Activated naive CD4-positive, alpha-beta T cell treated with anti-CD3 and anti-CD28 coated beads, Interleukin-2, amount 50 U/mL, for 24 hours (primary cell): ENCODE measurements around the gene MED1.
A peak's percentile ranks its signal among the peaks of the same experiment; 100 is the strongest.
"Not testable (repeated sequence)": the region's sequence is repeated elsewhere in the genome, so short reads cannot be mapped to it uniquely, and the experiment has no call there.

Experiments
- H3K27ac Mint-ChIP-seq: one replicate; pipeline ENCODE4 v1.8.0; 2021; ENCODE audit warnings: mild to moderate bottlenecking, mixed read lengths
- H3K27me3 Mint-ChIP-seq: one replicate; pipeline ENCODE4 v1.8.0; 2021; ENCODE audit warnings: mixed read lengths
- H3K36me3 Mint-ChIP-seq: one replicate; pipeline ENCODE4 v1.8.0; 2021; ENCODE audit warnings: mixed read lengths
- H3K4me1 Mint-ChIP-seq: one replicate; pipeline ENCODE4 v1.8.0; 2021; ENCODE audit warnings: mixed read lengths
- H3K4me3 Mint-ChIP-seq: one replicate; pipeline ENCODE4 v1.8.0; 2021; ENCODE audit warnings: mild to moderate bottlenecking, mixed read lengths
- H3K9me3 Mint-ChIP-seq: one replicate; pipeline ENCODE4 v1.8.0; 2021; ENCODE audit warnings: mixed read lengths

Gene MED1

GRCh38 chr17:39450847-39451581 lies at the start of gene MED1:
MED1 (minus strand) TSS chr17:39451263; CDS start chr17:39451062, 201 bp downstream.
- Mint-ChIP-seq H3K9me3 (no peaks in the 10 kb centered on the region), H3K27ac (peak within 1 kb of the TSS; percentile 98), H3K36me3 (peaks cover 5% of the 10 kb centered on the region), H3K4me1 (peaks cover 31% of the 10 kb centered on the region), H3K4me3 (peak within 1 kb of the TSS; percentile 98), H3K27me3 (no peaks in the 10 kb centered on the region)

- not testable (repeated sequence) for H3K4me3 Mint-ChIP-seq, H3K27ac Mint-ChIP-seq, H3K9me3 Mint-ChIP-seq, H3K4me1 Mint-ChIP-seq, H3K27me3 Mint-ChIP-seq
- H3K36me3 Mint-ChIP-seq = peaks cover 11% of the 10 kb centered on the region
Observed at GRCh38 chr17:39496921-39497320, 45.9 kb upstream of the MED1 start.

- Mint-ChIP-seq H3K36me3 (peaks cover 6% of the 10 kb centered on the region), H3K27me3 (no peaks in the 10 kb centered on the region), H3K4me1 (peaks cover 13% of the 10 kb centered on the region), H3K9me3 (no peaks in the 10 kb centered on the region), H3K4me3 (no peak overlapping the region), H3K27ac (no peak overlapping the region)
Observed at GRCh38 chr17:39487946-39488345, 36.9 kb upstream of the MED1 start.

GRCh38 chr17:39487490-39487889 lies 36.4 kb upstream of the MED1 start:
- H3K9me3 Mint-ChIP-seq, H3K27ac Mint-ChIP-seq, H3K36me3 Mint-ChIP-seq, H3K4me3 Mint-ChIP-seq, H3K27me3 Mint-ChIP-seq: not testable (repeated sequence)
- H3K4me1 Mint-ChIP-seq = peaks cover 13% of the 10 kb centered on the region

- Mint-ChIP-seq H3K4me3 (no peak overlapping the region), H3K36me3 (peaks cover 6% of the 10 kb centered on the region), H3K27me3 (no peaks in the 10 kb centered on the region), H3K27ac (no peak overlapping the region), H3K4me1 (peaks cover 13% of the 10 kb centered on the region), H3K9me3 (no peaks in the 10 kb centered on the region)
Observed at GRCh38 chr17:39486242-39486641, 35.2 kb upstream of the MED1 start.

GRCh38 chr17:39485555-39485954 lies 34.5 kb upstream of the MED1 start:
- H3K36me3 Mint-ChIP-seq = peaks cover 4% of the 10 kb centered on the region
- peaks cover 14% of the 10 kb centered on the region for H3K4me1 Mint-ChIP-seq
- no peaks in the 10 kb centered on the region for H3K27me3 Mint-ChIP-seq

GRCh38 chr17:39484178-39484577 lies 33.1 kb upstream of the MED1 start:
- peaks cover 17% of the 10 kb centered on the region for H3K4me1 Mint-ChIP-seq
- H3K27ac Mint-ChIP-seq = no peak overlapping the region
- H3K27me3 Mint-ChIP-seq = no peaks in the 10 kb centered on the region
- H3K36me3 Mint-ChIP-seq = peaks cover 2% of the 10 kb centered on the region
- no peak overlapping the region for H3K4me3 Mint-ChIP-seq
- H3K9me3 Mint-ChIP-seq = no peaks in the 10 kb centered on the region

More at GRCh38 chr17:39485555-39485954, 34.5 kb upstream of the MED1 start:
- no peak overlapping the region for H3K4me3 Mint-ChIP-seq
- no peak overlapping the region for H3K27ac Mint-ChIP-seq
- H3K9me3 Mint-ChIP-seq = no peaks in the 10 kb centered on the region

- Mint-ChIP-seq H3K27me3 (no peaks in the 10 kb centered on the region), H3K4me3 (no peak overlapping the region), H3K27ac (no peak overlapping the region)
Observed at GRCh38 chr17:39483506-39483905, 32.4 kb upstream of the MED1 start.

GRCh38 chr17:39479631-39480030 lies 28.6 kb upstream of the MED1 start:
- not testable (repeated sequence) for H3K27ac Mint-ChIP-seq, H3K36me3 Mint-ChIP-seq, H3K27me3 Mint-ChIP-seq, H3K4me1 Mint-ChIP-seq, H3K9me3 Mint-ChIP-seq, H3K4me3 Mint-ChIP-seq

More at GRCh38 chr17:39483506-39483905, 32.4 kb upstream of the MED1 start:
- Mint-ChIP-seq H3K36me3 (peaks cover 2% of the 10 kb centered on the region), H3K4me1 (peaks cover 17% of the 10 kb centered on the region), H3K9me3 (no peaks in the 10 kb centered on the region)

GRCh38 chr17:39473310-39473709 lies 22.2 kb upstream of the MED1 start:
- no peaks in the 10 kb centered on the region for H3K27me3 Mint-ChIP-seq
- H3K27ac Mint-ChIP-seq = no peak overlapping the region
- H3K4me1 Mint-ChIP-seq = peaks cover 18% of the 10 kb centered on the region
- peaks cover 7% of the 10 kb centered on the region for H3K36me3 Mint-ChIP-seq
- H3K9me3 Mint-ChIP-seq = no peaks in the 10 kb centered on the region
- no peak overlapping the region for H3K4me3 Mint-ChIP-seq

GRCh38 chr17:39468610-39469009 lies 17.5 kb upstream of the MED1 start:
- H3K4me3 Mint-ChIP-seq, H3K27me3 Mint-ChIP-seq, H3K36me3 Mint-ChIP-seq, H3K27ac Mint-ChIP-seq, H3K9me3 Mint-ChIP-seq: not testable (repeated sequence)
- peaks cover 45% of the 10 kb centered on the region for H3K4me1 Mint-ChIP-seq

GRCh38 chr17:39464639-39465181 lies 13.6 kb upstream of the MED1 start:
- H3K27me3 Mint-ChIP-seq, H3K27ac Mint-ChIP-seq, H3K36me3 Mint-ChIP-seq, H3K9me3 Mint-ChIP-seq: not testable (repeated sequence)
- peak overlapping the region; percentile 91 for H3K4me3 Mint-ChIP-seq
- peaks cover 41% of the 10 kb centered on the region for H3K4me1 Mint-ChIP-seq

- Mint-ChIP-seq H3K4me1 (peaks cover 36% of the 10 kb centered on the region), H3K27me3 (no peaks in the 10 kb centered on the region), H3K9me3 (no peaks in the 10 kb centered on the region), H3K27ac (peak overlapping the region; percentile 91), H3K4me3 (peak overlapping the region; percentile 91), H3K36me3 (peaks cover 7% of the 10 kb centered on the region)
Observed at GRCh38 chr17:39462631-39463375, 11.7 kb upstream of the MED1 start.

- Mint-ChIP-seq H3K36me3 (peaks cover 4% of the 10 kb centered on the region), H3K4me1 (peaks cover 30% of the 10 kb centered on the region)
Observed at GRCh38 chr17:39461926-39462569, 11.0 kb upstream of the MED1 start.

GRCh38 chr17:39461113-39461925 lies 10.3 kb upstream of the MED1 start, which contains the start of gene CDK12:
CDK12 (plus strand) TSS chr17:39461486; CDS start chr17:39462072, 586 bp downstream.
- Mint-ChIP-seq H3K27me3 (no peaks in the 10 kb centered on the region), H3K9me3 (no peaks in the 10 kb centered on the region), H3K27ac (peak within 1 kb of the TSS; percentile 97), H3K4me1 (peaks cover 24% of the 10 kb centered on the region), H3K36me3 (peaks cover 3% of the 10 kb centered on the region), H3K4me3 (peak within 1 kb of the TSS; percentile 91)

More at GRCh38 chr17:39461926-39462569, 11.0 kb upstream of the MED1 start:
- H3K4me3 Mint-ChIP-seq = peak overlapping the region; percentile 91
- no peaks in the 10 kb centered on the region for H3K27me3 Mint-ChIP-seq
- H3K27ac Mint-ChIP-seq = peak overlapping the region; percentile 97
- H3K9me3 Mint-ChIP-seq = no peaks in the 10 kb centered on the region
